ENCODE measurements around the gene HINT3. TPM values are rescaled to one million over a fixed set of nuclear protein-coding genes. Genes with fewer than 3 reads are reported as not detected.
A peak's percentile ranks its signal among the peaks of the same experiment; 100 is the strongest.

The HINT3 gene
- total and polyA plus RNA-seq, 2 of the 13 experiments (the other 11 are each of a cell fraction or from before 2014, with no cell fraction given), result 3.1 to 22.8 TPM

GRCh38 chr6:125918681-125919566 is 37.6 kb upstream of the HINT3 start (continued):
- TF ChIP-seq ZNF562 (CRISPR knock-in tag; IDR thresholded peaks at IDR 0.05; ENCODE audit: borderline replicate concordance) (no peak), MBNL3 (CRISPR knock-in tag; conservative IDR thresholded peaks at IDR 0.05) (no peak), ZNF589 (CRISPR knock-in tag; conservative IDR thresholded peaks at IDR 0.05) (no peak), ZNF607 (CRISPR knock-in tag; IDR thresholded peaks at IDR 0.05; ENCODE audit: borderline replicate concordance) (peak; percentile 32; the same call in 1 of the 2 replicates), ZNF350 (CRISPR knock-in tag; IDR thresholded peaks at IDR 0.05; ENCODE audit: borderline replicate concordance, low read depth) (no peak), ZNF253 (CRISPR knock-in tag; IDR thresholded peaks at IDR 0.05; ENCODE audit: borderline replicate concordance) (no peak), DMTF1 (CRISPR knock-in tag; IDR thresholded peaks at IDR 0.05) (no peak), MXI1 (IDR thresholded peaks at IDR 0.05; ENCODE audit: borderline replicate concordance, low read depth, low read length) (no peak; the same call in 2 of the 3 replicates), GATAD1 (CRISPR knock-in tag; IDR thresholded peaks at IDR 0.05) (no peak; the same call in 1 of the 2 replicates), HMG20A (CRISPR knock-in tag; IDR thresholded peaks at IDR 0.05; ENCODE audit: borderline replicate concordance) (peak; percentile 33; the same call in 1 of the 2 replicates), CERS6 (CRISPR knock-in tag; IDR thresholded peaks at IDR 0.05) (no peak), ZBTB20 (CRISPR knock-in tag; IDR thresholded peaks at IDR 0.05; ENCODE audit: borderline replicate concordance, low read depth) (no peak), KDM5A (IDR thresholded peaks at IDR 0.05; ENCODE audit: borderline replicate concordance, low read length) (peak; percentile 60; the same call in 1 of the 2 replicates), MATR3 (CRISPR knock-in tag; IDR thresholded peaks at IDR 0.05) (no peak), IKZF4 (CRISPR knock-in tag; IDR thresholded peaks at IDR 0.05; ENCODE audit: borderline replicate concordance, low read depth, not compliant biosample characterization) (no peak), ZNF143 (CRISPR knock-in tag; IDR thresholded peaks at IDR 0.05) (no peak), ZBTB21 (CRISPR knock-in tag; IDR thresholded peaks at IDR 0.05) (no peak)
